T-cell (primary cell): Measurements from ENCODE around the gene F11R. TPM values are rescaled to one million over a fixed set of nuclear protein-coding genes. Genes with fewer than 3 reads are reported as not detected.

Experiments used
- ATAC-seq, 4 experiments: fragments of 200-7000 bp in 3 of 4; fragments of 150-1000 bp in 1 of 4; cut with Tn5 transposase; replicated peaks in 1 of 4; 1 replicate in 3 of 4; 2 replicates in 1 of 4; pipeline ENCODE4 v1.10.0; 2021; ENCODE audit warnings: moderate library complexity in 3 of 4, mild to moderate bottlenecking in 2 of 4, moderate number of reproducible peaks in 1 of 4
- CTCF ChIA-PET, 2 donors: fragments of 300-600 bp; sonication (Branson Sonifier 250); formaldehyde crosslinking; loops; one replicate each; lab custom pipeline; 2022; ENCODE audit warnings: antibody characterized with exemption in 2 of 2; lab: Charles Lee
- POLR2A ChIA-PET, 2 donors: fragments of 300-600 bp; sonication (Branson Sonifier 250); formaldehyde crosslinking; loops; one replicate each; lab custom pipeline; 2022; ENCODE audit warnings: antibody characterized with exemption in 2 of 2; lab: Charles Lee
- DNase-seq, 35 experiments: peaks; one replicate each; pipeline versions ENCODE4 v3.0.0 to v3.0.0-alpha.2; 2013 to 2023
- H3K27ac ChIP-seq: one replicate; pipeline ENCODE4 v1.5.1; 2013; ENCODE audit warnings: low read length
- H3K27me3 ChIP-seq, 2 experiments: replicated peaks in 1 of 2; 1 replicate in 1 of 2; 2 replicates in 1 of 2; pipeline versions ENCODE4 v1.6.1 to v1.7.0; 2013; ENCODE audit warnings: low read length in 1 of 2, mixed read lengths in 1 of 2; ENCODE audit not compliant: control insufficient read depth in 2 of 2, insufficient read depth in 2 of 2; ENCODE audit errors: extremely low read depth in 1 of 2
- H3K36me3 ChIP-seq, 2 donors: 1 replicate in 1 of 2; 2 replicates in 1 of 2; pipeline versions ENCODE4 v1.6.1 to v1.7.0; 2013; ENCODE audit warnings: low read length in 1 of 2; ENCODE audit not compliant: control insufficient read depth in 2 of 2, insufficient read depth in 1 of 2; ENCODE audit errors: extremely low read depth in 1 of 2
- H3K4me1 ChIP-seq, 2 experiments: 1 replicate in 1 of 2; 2 replicates in 1 of 2; pipeline versions ENCODE4 v1.6.1 to v1.7.0; 2013; ENCODE audit warnings: low read length in 2 of 2, mixed read lengths in 1 of 2; ENCODE audit not compliant: insufficient read depth in 2 of 2, control insufficient read depth in 1 of 2; ENCODE audit errors: extremely low read depth in 1 of 2
- H3K4me3 ChIP-seq, 2 donors: 1 replicate in 1 of 2; 2 replicates in 1 of 2; pipeline versions ENCODE4 v1.5.1 to v1.7.0; 2013; ENCODE audit warnings: mild to moderate bottlenecking in 2 of 2, low read length in 1 of 2, moderate library complexity in 1 of 2; ENCODE audit not compliant: control insufficient read depth in 1 of 2; ENCODE audit errors: extremely low read depth in 1 of 2
- H3K9me3 ChIP-seq: 2 replicates; pipeline ENCODE4 v1.7.0; 2013
- H3K27ac Mint-ChIP-seq, 2 donors: one replicate each; pipeline ENCODE4 v1.8.0; 2020 to 2021; ENCODE audit warnings: mild to moderate bottlenecking in 2 of 2, mixed read lengths in 2 of 2
- H3K27me3 Mint-ChIP-seq, 2 donors: one replicate each; pipeline ENCODE4 v1.8.0; 2021 to 2022; ENCODE audit warnings: mixed read lengths in 2 of 2
- H3K36me3 Mint-ChIP-seq: one replicate; pipeline ENCODE4 v1.8.0; 2021; ENCODE audit warnings: mixed read lengths
- H3K4me1 Mint-ChIP-seq, 3 donors: one replicate each; pipeline ENCODE4 v1.8.0; 2020 to 2022; ENCODE audit warnings: mixed read lengths in 3 of 3, mild to moderate bottlenecking in 1 of 3
- H3K4me3 Mint-ChIP-seq, 3 donors: one replicate each; pipeline ENCODE4 v1.8.0; 2020 to 2022; ENCODE audit warnings: mild to moderate bottlenecking in 3 of 3, mixed read lengths in 3 of 3, moderate library complexity in 3 of 3
- H3K9me3 Mint-ChIP-seq, 3 donors: one replicate each; pipeline ENCODE4 v1.8.0; 2020 to 2022; ENCODE audit warnings: mixed read lengths in 3 of 3
- WGBS: methylation state at CpG from one replicate; pipeline ENCODE4 v1.1.5; 2013; ENCODE audit warnings: missing lambda C conversion rate; ENCODE audit not compliant: insufficient coverage; 5-methylcytosine and 5-hydroxymethylcytosine counted together
- total RNA-seq, 35 experiments: library from RNA in 6 of 35; stranded (reverse) in 6 of 35; fragments of 120-200 nt in 1 of 35; gene quantifications; one replicate each; pipeline versions ENCODE4 v1.2.1 to v1.2.4 and lab custom pipeline; 2013 to 2026

Gene F11R
- total RNA-seq, 5 donors from 2014 or later (not counting 1 experiment from before 2014, with no cell fraction given): 14.6 to 21.0 (median 18.7) TPM

- ChIA-PET POLR2A (no interaction called here), CTCF (no interaction called here)
- Mint-ChIP-seq H3K4me1 (peaks cover 23 to 34% (median 30%) of the 10 kb centered on the region in 3 donors), H3K27ac (peak overlapping the region in 1 of 2 donors; percentile 73), H3K27me3 (no peaks in the 10 kb centered on the region), H3K36me3 (peaks cover 61% of the 10 kb centered on the region), H3K9me3 (no peaks in the 10 kb centered on the region), H3K4me3 (no peak overlapping the region)
- Histone ChIP-seq H3K27me3 (no peaks in the 10 kb centered on the region), H3K4me1 (peaks cover 0 to 37% of the 10 kb centered on the region in 2 experiments), H3K4me3 (no peak overlapping the region), H3K27ac (no peak overlapping the region), H3K9me3 (no peaks in the 10 kb centered on the region), H3K36me3 (peaks cover 35 to 96% of the 10 kb centered on the region in 2 donors)
- DNase-seq: no peak
- no peak for ATAC-seq
- whole genome bisulfite sequencing: no CpG with 5 or more reads among the region's 3 CpGs
Observed at GRCh38 chr1:161052899-161053298, 31.9 kb upstream of the F11R start.

- peaks cover 28 to 90% of the 10 kb centered on the region in 2 donors for H3K36me3 ChIP-seq
- ChIA-PET CTCF (interaction anchor here in 1 of 2 donors (0.5 kb wide), 1 partner anchor 855 kb away, joined by 4 read pairs; no protein-coding TSS in a partner anchor), POLR2A (interaction anchor here in 1 of 2 donors (0.7 to 1.1 kb wide), 2 partner anchors 8 to 100 kb away, joined by 3 read pairs; no protein-coding TSS in a partner anchor)
- H3K4me1 Mint-ChIP-seq: peaks cover 21 to 34% (median 31%) of the 10 kb centered on the region in 3 donors
- H3K4me3 Mint-ChIP-seq: no peak overlapping the region
- H3K27me3 ChIP-seq: no peaks in the 10 kb centered on the region
- ATAC-seq: no peak
- peak overlapping the region in 1 of 2 donors; percentile 49 for H3K27ac Mint-ChIP-seq
- H3K27me3 Mint-ChIP-seq: no peaks in the 10 kb centered on the region
- no peak overlapping the region for H3K27ac ChIP-seq
- 97% methylated on average over 10 of the region's 10 CpGs for WGBS
- no peak overlapping the region for H3K4me3 ChIP-seq
- H3K4me1 ChIP-seq: peaks cover 6 to 45% of the 10 kb centered on the region in 2 experiments
- peaks cover 57% of the 10 kb centered on the region for H3K36me3 Mint-ChIP-seq
- DNase-seq: no peak
- no peaks in the 10 kb centered on the region for H3K9me3 Mint-ChIP-seq
- H3K9me3 ChIP-seq: no peaks in the 10 kb centered on the region
Observed at GRCh38 chr1:161051219-161051618, 30.3 kb upstream of the F11R start.

- CTCF ChIA-PET: no interaction called here
- peaks cover 11 to 43% of the 10 kb centered on the region in 2 experiments for H3K4me1 ChIP-seq
- DNase-seq: no peak
- no peaks in the 10 kb centered on the region for H3K27me3 Mint-ChIP-seq
- peaks cover 50% of the 10 kb centered on the region for H3K36me3 Mint-ChIP-seq
- H3K27me3 ChIP-seq: no peaks in the 10 kb centered on the region
- peak overlapping the region; percentile 60 to 74 for H3K27ac Mint-ChIP-seq
- no peak for ATAC-seq
- H3K27ac ChIP-seq: no peak overlapping the region
- peaks cover 29 to 44% (median 33%) of the 10 kb centered on the region in 3 donors for H3K4me1 Mint-ChIP-seq
- POLR2A ChIA-PET: interaction anchor here in 1 of 2 donors (0.7 kb wide), 1 partner anchor 105 kb away, joined by 11 read pairs; no protein-coding TSS in a partner anchor
- peaks cover 23 to 72% of the 10 kb centered on the region in 2 donors for H3K36me3 ChIP-seq
- no peaks in the 10 kb centered on the region for H3K9me3 Mint-ChIP-seq
- H3K4me3 Mint-ChIP-seq: no peak overlapping the region
- 100% methylated on average over 3 of the region's 5 CpGs for WGBS
- H3K9me3 ChIP-seq: no peaks in the 10 kb centered on the region
- no peak overlapping the region for H3K4me3 ChIP-seq
Observed at GRCh38 chr1:161048949-161049722, 28.2 kb upstream of the F11R start.

GRCh38 chr1:161047436-161048420 lies 26.8 kb upstream of the F11R start:
- Histone ChIP-seq H3K4me1 (peaks cover 12 to 39% of the 10 kb centered on the region in 2 experiments), H3K27ac (peak overlapping the region; percentile 85), H3K36me3 (peaks cover 13 to 64% of the 10 kb centered on the region in 2 donors), H3K27me3 (no peaks in the 10 kb centered on the region), H3K9me3 (no peaks in the 10 kb centered on the region), H3K4me3 (no peak overlapping the region)
- 94% methylated on average over 6 of the region's 18 CpGs for WGBS
- Mint-ChIP-seq H3K4me3 (peak overlapping the region in 1 of 3 donors; percentile 17), H3K4me1 (peaks cover 31 to 48% (median 34%) of the 10 kb centered on the region in 3 donors), H3K9me3 (no peaks in the 10 kb centered on the region), H3K27ac (peak overlapping the region; percentile 98 to 100), H3K27me3 (no peaks in the 10 kb centered on the region), H3K36me3 (peaks cover 42% of the 10 kb centered on the region)
- POLR2A ChIA-PET: interaction anchor here (0.5 to 1.1 kb wide), 3 partner anchors 15 to 85 kb away, joined by 3 to 4 read pairs (median 3); partner anchors contain the start of genes ARHGAP30 (in 1 of the 2) and DEDD (in 1 of the 2)
- DNase-seq (no peak), ATAC-seq (no peak)
- CTCF ChIA-PET: interaction anchor here (0.6 to 2.8 kb wide), 2 partner anchors 21 to 292 kb away, joined by 3 to 21 read pairs; no protein-coding TSS in a partner anchor

GRCh38 chr1:161046605-161047228 lies 25.8 kb upstream of the F11R start:
- WGBS: no CpG with 5 or more reads among the region's 2 CpGs
- ChIA-PET CTCF (interaction anchor here (1.0 to 3.3 kb wide), 7 partner anchors 15 to 119 kb away, joined by 3 to 21 read pairs (median 5); partner anchors contain the start of genes ARHGAP30 (in 1 of the 2), F11R (in 1 of the 2), KLHDC9 (in 1 of the 2) and PPOX (in 1 of the 2)), POLR2A (interaction anchor here (0.5 to 2.4 kb wide), 8 partner anchors 13 to 107 kb away, joined by 3 to 10 read pairs (median 4); partner anchors contain the start of genes ARHGAP30 (in 2 of the 2), DEDD (in 1 of the 2) and UFC1 (in 1 of the 2))
- Histone ChIP-seq H3K9me3 (no peaks in the 10 kb centered on the region), H3K4me3 (peak overlapping the region in 1 of 2 donors; percentile 97), H3K27me3 (no peaks in the 10 kb centered on the region), H3K27ac (peak overlapping the region; percentile 85), H3K36me3 (peaks cover 5 to 65% of the 10 kb centered on the region in 2 donors), H3K4me1 (peaks cover 12 to 36% of the 10 kb centered on the region in 2 experiments)
- no peak for ATAC-seq
- H3K36me3 Mint-ChIP-seq: peaks cover 43% of the 10 kb centered on the region
- H3K4me1 Mint-ChIP-seq: peaks cover 34 to 50% (median 43%) of the 10 kb centered on the region in 3 donors
- H3K4me3 Mint-ChIP-seq: peak overlapping the region; percentile 89 to 98 (median 90)
- DNase-seq: no peak
- H3K9me3 Mint-ChIP-seq: no peaks in the 10 kb centered on the region
- no peaks in the 10 kb centered on the region for H3K27me3 Mint-ChIP-seq
- H3K27ac Mint-ChIP-seq: peak overlapping the region; percentile 98 to 100
